Measurements from ENCODE around the gene HSPBP1. TPM values are rescaled to one million over a fixed set of nuclear protein-coding genes. Genes with fewer than 3 reads are reported as not detected.

Gene HSPBP1
- total RNA-seq, 2 donors from 2014 or later, result 26.4 to 35.8 TPM

GRCh38 chr19:55247621-55248099 is 32.2 kb downstream of the HSPBP1 start:
- DNase-seq (peak; percentile 60), ATAC-seq (peak in 1 of 2 donors; percentile 80)
- intact Hi-C loops (cut with DNase I), result no loop called here

- ATAC-seq, result peak in 1 of 2 donors; percentile 30
- no peak for DNase-seq
- intact Hi-C loops (cut with DNase I), result no loop called here
Observed at GRCh38 chr19:55246462-55247451, 33.2 kb downstream of the HSPBP1 start.

- no peak for DNase-seq
- no peak for ATAC-seq
Observed at GRCh38 chr19:55245236-55245904, 34.5 kb downstream of the HSPBP1 start.

GRCh38 chr19:55244004-55244680 is 35.8 kb downstream of the HSPBP1 start:
- DNase-seq (no peak), ATAC-seq (no peak)
- intact Hi-C loops (cut with DNase I), result no loop called here

More at GRCh38 chr19:55245236-55245904, 34.5 kb downstream of the HSPBP1 start:
- intact Hi-C loops (cut with DNase I), result no loop called here

GRCh38 chr19:55242517-55242916 is 37.4 kb downstream of the HSPBP1 start:
- no peak for ATAC-seq
- intact Hi-C loops (cut with DNase I), result no loop called here
- no peak for DNase-seq

GRCh38 chr19:55241935-55242464 is 37.9 kb downstream of the HSPBP1 start:
- DNase-seq (no peak), ATAC-seq (no peak)
- intact Hi-C loops (cut with DNase I), result no loop called here

- DNase-seq, result no peak
- intact Hi-C loops (cut with DNase I), result no loop called here
- no peak for ATAC-seq
Observed at GRCh38 chr19:55241143-55241934, 38.6 kb downstream of the HSPBP1 start.

GRCh38 chr19:55240713-55241020 is 39.2 kb downstream of the HSPBP1 start:
- no peak for ATAC-seq
- DNase-seq, result no peak

GRCh38 chr19:55239004-55239403 is 40.9 kb downstream of the HSPBP1 start:
- no peak for ATAC-seq
- intact Hi-C loops (cut with DNase I), result no loop called here
- DNase-seq, result no peak

More at GRCh38 chr19:55240713-55241020, 39.2 kb downstream of the HSPBP1 start:
- intact Hi-C loops (cut with DNase I), result no loop called here

GRCh38 chr19:55238030-55238429 is 41.9 kb downstream of the HSPBP1 start:
- ATAC-seq (no peak), DNase-seq (no peak)
- intact Hi-C loops (cut with DNase I), result no loop called here

- intact Hi-C loops (cut with DNase I), result no loop called here
- ATAC-seq (no peak), DNase-seq (no peak)
Observed at GRCh38 chr19:55232986-55233385, 46.9 kb downstream of the HSPBP1 start.

- ATAC-seq (no peak), DNase-seq (no peak)
- intact Hi-C loops (cut with DNase I), result no loop called here
Observed at GRCh38 chr19:55232286-55232602, 47.7 kb downstream of the HSPBP1 start.

- intact Hi-C loops (cut with DNase I), result no loop called here
- ATAC-seq (no peak), DNase-seq (no peak)
Observed at GRCh38 chr19:55231391-55232285, 48.3 kb downstream of the HSPBP1 start.

GRCh38 chr19:55230780-55231179 is 49.1 kb downstream of the HSPBP1 start:
- intact Hi-C loops (cut with DNase I), result no loop called here
- DNase-seq (no peak), ATAC-seq (no peak)

- intact Hi-C loops (cut with DNase I), result no loop called here
- no peak for DNase-seq
Observed at GRCh38 chr19:55230329-55230728, 49.6 kb downstream of the HSPBP1 start.

GRCh38 chr19:55229789-55230182 is 50.1 kb downstream of the HSPBP1 start:
- DNase-seq (no peak), ATAC-seq (no peak)
- intact Hi-C loops (cut with DNase I), result no loop called here

More at GRCh38 chr19:55230329-55230728, 49.6 kb downstream of the HSPBP1 start:
- ATAC-seq, result no peak

- intact Hi-C loops (cut with DNase I), result no loop called here
- ATAC-seq, result no peak
- DNase-seq, result no peak
Observed at GRCh38 chr19:55229145-55229788, 50.6 kb downstream of the HSPBP1 start.

Measured in left cardiac atrium (tissue), 4 donors.